Body of pancreas (tissue), 4 donors: ENCODE measurements around the gene NMRAL1. TPM values are rescaled to one million over a fixed set of nuclear protein-coding genes. Genes with fewer than 3 reads are reported as not detected.

Experiments used
- ATAC-seq: fragments of 150-250 bp; one replicate; pipeline ENCODE4 v1.9.1; 2016
- DNase-seq, 4 donors: peaks; one replicate each; pipeline ENCODE4 v3.0.0-alpha.2; 2019
- H3K27ac ChIP-seq, 4 donors: fragments of 200-600 bp; sonication (generic); 1 replicate in 3 of 4; 2 replicates in 1 of 4; pipeline versions ENCODE4 v1.5.1 to v1.6.1; 2016 to 2019; ENCODE audit warnings: mild to moderate bottlenecking in 1 of 4, mixed read lengths in 1 of 4, moderate library complexity in 1 of 4
- H3K27me3 ChIP-seq, 2 donors: fragments of 200-600 bp; sonication (generic); one replicate each; pipeline ENCODE4 v1.6.0; 2016; ENCODE audit warnings: mild to moderate bottlenecking in 1 of 2
- H3K36me3 ChIP-seq, 2 donors: fragments of 200-600 bp; sonication (generic); replicated peaks in 1 of 2; 2 replicates each; pipeline ENCODE4 v1.5.1; 2016; ENCODE audit warnings: low read depth in 2 of 2; ENCODE audit not compliant: insufficient read depth in 1 of 2
- H3K4me1 ChIP-seq: fragments of 200-600 bp; sonication (generic); one replicate; pipeline ENCODE4 v1.6.0; 2016
- H3K4me3 ChIP-seq, 2 donors: fragments of 200-600 bp; sonication (generic); 1 replicate in 1 of 2; 2 replicates in 1 of 2; pipeline ENCODE4 v1.5.1; 2016 to 2019
- H3K9me3 ChIP-seq, 3 donors: fragments of 200-600 bp; sonication (generic); 1 replicate in 2 of 3; 2 replicates in 1 of 3; pipeline ENCODE4 v1.5.1; 2016
- CTCF ChIP-seq, 7 experiments: fragments of 450-650 bp in 4 of 7; fragments of 200-600 bp in 3 of 7; sonication (generic) in 3 of 7; IDR thresholded peaks; one replicate each; pipeline ENCODE4 v1.5.1; 2016 to 2019; ENCODE audit warnings: antibody characterized with exemption in 7 of 7
- POLR2A ChIP-seq, 3 donors: fragments of 450-650 bp; IDR thresholded peaks; one replicate each; pipeline ENCODE4 v1.6.1; 2016; ENCODE audit warnings: antibody characterized with exemption in 3 of 3, mild to moderate bottlenecking in 2 of 3
- WGBS, 2 donors: methylation state at CpG; one replicate each; pipeline ENCODE4 v1.1.5; 2017; 5-methylcytosine and 5-hydroxymethylcytosine counted together
- intact Hi-C: fragments of 100-400 bp; cut with DNase I; formaldehyde crosslinking; loops from one replicate; pipeline ENCODE4 v1.15.1; 2023
- total RNA-seq, 2 donors: library from RNA; depleted of rRNA; stranded (reverse); fragments of >200 nt; gene quantifications; one replicate each; pipeline ENCODE4 v1.1.0, GENCODE V29; 2016

The NMRAL1 gene
- total RNA-seq, 2 donors from 2014 or later: 36.3 to 43.8 TPM

- TF ChIP-seq CTCF (IDR thresholded peaks at IDR 0.05): no peak
- TF ChIP-seq POLR2A (IDR thresholded peaks at IDR 0.05): no peak
- H3K27me3 ChIP-seq: no peaks in the 10 kb centered on the region
- no peaks in the 10 kb centered on the region for H3K9me3 ChIP-seq
- no peak overlapping the region for H3K27ac ChIP-seq
- intact Hi-C loops: loop anchor here (10.0 kb wide), 1 partner anchor 60 kb away; no protein-coding TSS in a partner anchor
- 84 to 85% methylated on average over 5 to 6 of the region's 6 CpGs for WGBS, 2 donors
- H3K4me1 ChIP-seq: peaks cover 48% of the 10 kb centered on the region
- H3K36me3 ChIP-seq: peaks cover 0 to 2% of the 10 kb centered on the region in 2 donors
- H3K4me3 ChIP-seq: no peak overlapping the region
- no peak for DNase-seq
- peak; percentile 34 for ATAC-seq
Observed at GRCh38 chr16:4494746-4495490, 20.5 kb upstream of the NMRAL1 start.

GRCh38 chr16:4491898-4492297 is 17.5 kb upstream of the NMRAL1 start:
- intact Hi-C loops: loop anchor here (10.0 kb wide), 1 partner anchor 57 kb away; no protein-coding TSS in a partner anchor

GRCh38 chr16:4489030-4489429 is 14.6 kb upstream of the NMRAL1 start:
- Histone ChIP-seq H3K27ac (peak overlapping the region in 2 of 4 donors; percentile 39 to 76), H3K4me1 (peaks cover 57% of the 10 kb centered on the region), H3K4me3 (no peak overlapping the region), H3K27me3 (no peaks in the 10 kb centered on the region), H3K9me3 (no peaks in the 10 kb centered on the region), H3K36me3 (no peaks in the 10 kb centered on the region)
- 88% methylated on average over 5 of the region's 5 CpGs for WGBS, 2 donors
- TF ChIP-seq CTCF (IDR thresholded peaks at IDR 0.05) (no peak), POLR2A (IDR thresholded peaks at IDR 0.05) (no peak)
- intact Hi-C loops: no loop called here
- DNase-seq (no peak), ATAC-seq (no peak)

More at GRCh38 chr16:4491898-4492297, 17.5 kb upstream of the NMRAL1 start:
- no peak for DNase-seq
- Histone ChIP-seq H3K27me3 (no peaks in the 10 kb centered on the region), H3K4me3 (no peak overlapping the region), H3K9me3 (no peaks in the 10 kb centered on the region), H3K27ac (no peak overlapping the region), H3K4me1 (peaks cover 51% of the 10 kb centered on the region), H3K36me3 (peaks cover 0 to 2% of the 10 kb centered on the region in 2 donors)
- TF ChIP-seq POLR2A (IDR thresholded peaks at IDR 0.05) (no peak), CTCF (IDR thresholded peaks at IDR 0.05) (no peak)
- WGBS, 2 donors: 83 to 85% methylated on average over 4 of the region's 4 CpGs
- no peak for ATAC-seq

GRCh38 chr16:4488499-4488967 is 14.1 kb upstream of the NMRAL1 start:
- no peak overlapping the region for H3K4me3 ChIP-seq
- no peak for DNase-seq
- H3K9me3 ChIP-seq: no peaks in the 10 kb centered on the region
- no peak for ATAC-seq
- intact Hi-C loops: no loop called here
- H3K27ac ChIP-seq: peak overlapping the region in 2 of 4 donors; percentile 39 to 76
- no peaks in the 10 kb centered on the region for H3K27me3 ChIP-seq
- peaks cover 57% of the 10 kb centered on the region for H3K4me1 ChIP-seq
- TF ChIP-seq CTCF (IDR thresholded peaks at IDR 0.05) (no peak), POLR2A (IDR thresholded peaks at IDR 0.05) (no peak)
- H3K36me3 ChIP-seq: no peaks in the 10 kb centered on the region
- WGBS, 2 donors: 65 to 79% methylated on average over 1 of the region's 1 CpG
